ENCODE results near the gene GFI1B.

- TF ChIP-seq SUZ12 (IDR thresholded peaks at IDR 0.05; ENCODE audit: extremely low read depth, insufficient read depth, insufficient read length) = no peak
- no peak for TF ChIP-seq YY1 (IDR thresholded peaks at IDR 0.05; ENCODE audit: insufficient read depth, insufficient read length)
- TF ChIP-seq ZNF274 (IDR thresholded peaks at IDR 0.05; ENCODE audit: low read depth, low read length) = no peak
Observed at GRCh38 chr9:132990781-132991180, 12.3 kb downstream of the GFI1B start.

Measured in NT2/D1 (cell line).